Kidney (tissue), 14 donors: ENCODE measurements around the gene LBX2. TPM values are rescaled to one million over a fixed set of nuclear protein-coding genes. Genes with fewer than 3 reads are reported as not detected.

Source experiments
- DNase-seq, 5 donors: peaks; one replicate each; pipeline ENCODE4 v3.0.0-alpha.2; 2013 to 2020
- FAIRE-seq: peaks from 2 replicates; lab custom pipeline; 2012; peaks lifted over from hg19 to GRCh38; lab: Jason Lieb, UNC
- H3K27ac ChIP-seq, 2 donors: one replicate each; pipeline ENCODE4 v1.7.0; 2013; ENCODE audit warnings: low read depth in 2 of 2, low read length in 2 of 2, inconsistent platforms in 1 of 2
- H3K27me3 ChIP-seq: one replicate; pipeline ENCODE4 v1.7.1; 2013; ENCODE audit warnings: low read length, inconsistent platforms; ENCODE audit not compliant: control insufficient read depth, insufficient read depth
- H3K36me3 ChIP-seq, 3 donors: one replicate each; pipeline versions ENCODE4 v1.7.0 to v1.7.1; 2013; ENCODE audit warnings: low read length in 3 of 3, control low read depth in 1 of 3, inconsistent platforms in 1 of 3; ENCODE audit not compliant: insufficient read depth in 3 of 3, control insufficient read depth in 2 of 3
- H3K4me1 ChIP-seq, 3 donors: one replicate each; pipeline versions ENCODE4 v1.7.0 to v1.7.1; 2013; ENCODE audit warnings: low read length in 3 of 3, inconsistent platforms in 1 of 3, low read depth in 1 of 3; ENCODE audit not compliant: control insufficient read depth in 2 of 3, insufficient read depth in 2 of 3
- H3K4me3 ChIP-seq, 3 donors: one replicate each; pipeline versions ENCODE4 v1.7.0 to v1.8.1; 2013; ENCODE audit warnings: low read length in 3 of 3, control low read depth in 1 of 3, inconsistent platforms in 1 of 3
- H3K9ac ChIP-seq, 3 donors: one replicate each; pipeline versions ENCODE4 v1.7.0 to v1.7.1; 2013; ENCODE audit warnings: low read length in 3 of 3, control low read depth in 1 of 3, inconsistent platforms in 1 of 3
- H3K9me3 ChIP-seq, 3 donors: one replicate each; pipeline versions ENCODE4 v1.7.0 to v1.7.1; 2013; ENCODE audit warnings: low read length in 3 of 3, control low read depth in 1 of 3, inconsistent platforms in 1 of 3; ENCODE audit not compliant: control insufficient read depth in 2 of 3, insufficient read depth in 1 of 3
- intact Hi-C: fragments of 100-400 bp; cut with DNase I; formaldehyde crosslinking; loops from one replicate; pipeline ENCODE4 v1.11.1; 2022
- polyA plus RNA-seq: library from polyadenylated mRNA; stranded (reverse); fragments of 350-450 nt; fragmentation: Illumina TruSeq; extraction: RNeasy Lipid Tissue Mini Kit (QIAGEN cat#74804); gene quantifications from one replicate; pipeline ENCODE4 v1.2.3, GENCODE V29; 2014; ENCODE audit warnings: low read depth, low replicate concordance; ENCODE audit not compliant: insufficient read depth
- total RNA-seq: library from RNA; stranded (reverse); fragmentation: NEBNext Ultra II Directional; extraction: Animal tissue kit (Norgen Biotek cat#: 25700); gene quantifications from one replicate; pipeline ENCODE4 v1.2.1, GENCODE V29; 2021
- TF ChIP-seq, protein P1 (sequence below): IDR thresholded peaks from 3 replicates; pipeline ENCODE4 v1.5.1; 2012; ENCODE audit warnings: mild to moderate bottlenecking, moderate library complexity, borderline replicate concordance; ENCODE audit not compliant: insufficient read depth; ENCODE audit errors: extremely low read depth
- donor health status: control.
- donor health status: control.
- donor health status: control.
- donor health status: control.
- donor health status: control.
- donor health status: DM: yes; HTN: yes; CAD: no.
- donor health status: Normal renal cell carcinoma (clear cell type).

Gene LBX2
- total and polyA plus RNA-seq, 2 donors from 2014 or later, result 1.5 to 2.5 TPM

DNA sequence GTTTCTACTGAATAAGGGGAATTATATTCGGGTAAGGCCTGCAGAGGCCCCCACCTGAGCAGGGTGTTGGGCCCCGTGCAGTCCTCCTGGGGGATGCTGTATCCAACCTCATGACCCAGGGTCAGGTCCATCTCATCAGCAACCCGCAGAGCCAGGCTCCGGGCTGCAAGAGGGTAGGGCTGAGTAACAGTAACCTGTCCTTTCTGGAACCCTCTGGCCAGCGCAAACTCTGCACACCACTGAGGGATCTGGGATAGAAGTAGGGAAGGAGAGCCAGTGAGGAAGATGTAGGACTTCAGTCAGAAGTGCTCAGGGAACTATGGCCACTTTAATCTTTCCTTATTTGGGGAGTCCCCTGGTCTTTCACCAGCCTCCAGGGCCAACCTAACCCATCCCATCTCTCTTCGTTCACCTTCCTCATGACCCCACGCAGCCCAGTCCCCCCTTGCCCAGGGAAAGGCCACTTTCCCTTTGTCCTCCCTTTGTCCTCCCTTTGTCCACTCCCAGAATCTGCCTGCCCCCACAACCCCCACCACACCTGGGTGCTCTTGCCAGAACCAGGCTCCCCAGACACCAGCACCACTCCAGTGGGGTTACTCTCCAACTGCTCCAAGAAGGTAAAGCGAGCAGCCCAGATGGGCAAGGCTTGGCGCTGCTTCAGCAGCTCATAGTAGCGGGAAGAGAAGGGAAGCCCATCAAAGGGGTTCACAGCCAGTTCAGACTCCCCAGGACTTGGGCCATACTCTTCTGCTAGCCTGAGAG, 25.7 kb upstream of the LBX2 start:
- peaks cover 0 to 11% (median 4%) of the 10 kb centered on the region in 3 donors for H3K4me1 ChIP-seq
- TF ChIP-seq, protein P1, sequence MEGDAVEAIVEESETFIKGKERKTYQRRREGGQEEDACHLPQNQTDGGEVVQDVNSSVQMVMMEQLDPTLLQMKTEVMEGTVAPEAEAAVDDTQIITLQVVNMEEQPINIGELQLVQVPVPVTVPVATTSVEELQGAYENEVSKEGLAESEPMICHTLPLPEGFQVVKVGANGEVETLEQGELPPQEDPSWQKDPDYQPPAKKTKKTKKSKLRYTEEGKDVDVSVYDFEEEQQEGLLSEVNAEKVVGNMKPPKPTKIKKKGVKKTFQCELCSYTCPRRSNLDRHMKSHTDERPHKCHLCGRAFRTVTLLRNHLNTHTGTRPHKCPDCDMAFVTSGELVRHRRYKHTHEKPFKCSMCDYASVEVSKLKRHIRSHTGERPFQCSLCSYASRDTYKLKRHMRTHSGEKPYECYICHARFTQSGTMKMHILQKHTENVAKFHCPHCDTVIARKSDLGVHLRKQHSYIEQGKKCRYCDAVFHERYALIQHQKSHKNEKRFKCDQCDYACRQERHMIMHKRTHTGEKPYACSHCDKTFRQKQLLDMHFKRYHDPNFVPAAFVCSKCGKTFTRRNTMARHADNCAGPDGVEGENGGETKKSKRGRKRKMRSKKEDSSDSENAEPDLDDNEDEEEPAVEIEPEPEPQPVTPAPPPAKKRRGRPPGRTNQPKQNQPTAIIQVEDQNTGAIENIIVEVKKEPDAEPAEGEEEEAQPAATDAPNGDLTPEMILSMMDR, result no peak
- no peaks in the 10 kb centered on the region for H3K9me3 ChIP-seq
- peaks cover 0 to 25% (median 15%) of the 10 kb centered on the region in 3 donors for H3K36me3 ChIP-seq
- DNase-seq, result peak in 1 of 5 donors; percentile 53
- no peak for FAIRE-seq
- H3K9ac ChIP-seq, result no peak overlapping the region
- no peak overlapping the region for H3K4me3 ChIP-seq
- no peak overlapping the region for H3K27ac ChIP-seq
- no peaks in the 10 kb centered on the region for H3K27me3 ChIP-seq
- intact Hi-C loops, result no loop called here

DNA sequence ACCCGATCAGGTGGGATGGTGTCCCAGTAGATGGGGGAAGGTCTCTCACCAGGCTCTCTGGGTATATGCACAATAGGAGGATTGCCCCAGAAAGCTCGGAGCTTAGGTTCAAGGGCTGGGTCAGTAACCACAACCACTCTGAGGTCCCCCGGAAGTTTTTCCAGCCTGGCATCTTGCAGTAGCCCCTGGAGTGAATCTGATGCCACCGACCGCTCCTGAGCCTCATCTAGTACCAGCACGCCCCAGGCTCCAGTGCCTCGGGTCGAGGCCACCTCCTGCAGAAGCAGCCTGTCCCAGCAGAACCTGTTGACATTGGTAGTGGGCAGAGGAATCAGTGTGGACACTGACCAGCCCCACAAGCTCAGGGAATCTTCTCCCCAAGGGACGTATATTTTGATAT, 24.6 kb upstream of the LBX2 start:
- no peak overlapping the region for H3K4me3 ChIP-seq
- peaks cover 0 to 10% (median 4%) of the 10 kb centered on the region in 3 donors for H3K4me1 ChIP-seq
- TF ChIP-seq, protein P1, result no peak
- FAIRE-seq (no peak), DNase-seq (peak in 1 of 5 donors; percentile 52)
- no peak overlapping the region for H3K9ac ChIP-seq
- intact Hi-C loops, result no loop called here
- H3K27me3 ChIP-seq, result peaks cover 2% of the 10 kb centered on the region
- peaks cover 0 to 25% (median 15%) of the 10 kb centered on the region in 3 donors for H3K36me3 ChIP-seq
- H3K9me3 ChIP-seq, result no peaks in the 10 kb centered on the region
- no peak overlapping the region for H3K27ac ChIP-seq

DNA sequence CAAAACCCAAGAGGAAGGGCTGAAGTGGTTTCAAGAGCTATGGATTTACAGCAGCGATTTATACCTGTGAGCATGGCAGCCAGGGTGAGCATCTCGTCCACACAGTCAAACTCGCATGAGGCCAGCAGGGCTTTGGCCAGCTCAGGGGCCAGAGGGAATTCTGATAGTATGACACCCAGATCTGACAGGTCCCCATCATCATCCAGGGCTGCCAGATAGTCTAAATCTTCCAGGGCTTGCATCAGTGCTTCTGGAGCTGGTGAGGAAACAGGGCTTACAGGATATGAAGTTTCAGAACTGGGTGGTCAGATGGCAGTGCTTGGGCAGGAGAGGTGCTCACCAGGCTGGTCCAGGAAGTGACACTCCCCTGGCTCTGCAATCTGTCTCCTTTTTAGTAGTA, 23.1 kb upstream of the LBX2 start:
- Histone ChIP-seq H3K36me3 (peaks cover 0 to 16% (median 15%) of the 10 kb centered on the region in 3 donors), H3K9ac (no peak overlapping the region), H3K4me1 (no peaks in the 10 kb centered on the region), H3K27me3 (peaks cover 17% of the 10 kb centered on the region), H3K9me3 (no peaks in the 10 kb centered on the region), H3K4me3 (no peak overlapping the region), H3K27ac (no peak overlapping the region)
- FAIRE-seq (no peak), DNase-seq (no peak)
- TF ChIP-seq, protein P1, result no peak
- intact Hi-C loops, result no loop called here
